HG03108 (cell line): ENCODE data around the gene TUNAR.

Experiments
- ATAC-seq: cut with Tn5 transposase; IDR thresholded peaks from one replicate; pipeline ENCODE4 v1.9.1; 2021; ENCODE audit warnings: moderate library complexity; ENCODE audit not compliant: unreplicated experiment

TUNAR gene

DNA sequence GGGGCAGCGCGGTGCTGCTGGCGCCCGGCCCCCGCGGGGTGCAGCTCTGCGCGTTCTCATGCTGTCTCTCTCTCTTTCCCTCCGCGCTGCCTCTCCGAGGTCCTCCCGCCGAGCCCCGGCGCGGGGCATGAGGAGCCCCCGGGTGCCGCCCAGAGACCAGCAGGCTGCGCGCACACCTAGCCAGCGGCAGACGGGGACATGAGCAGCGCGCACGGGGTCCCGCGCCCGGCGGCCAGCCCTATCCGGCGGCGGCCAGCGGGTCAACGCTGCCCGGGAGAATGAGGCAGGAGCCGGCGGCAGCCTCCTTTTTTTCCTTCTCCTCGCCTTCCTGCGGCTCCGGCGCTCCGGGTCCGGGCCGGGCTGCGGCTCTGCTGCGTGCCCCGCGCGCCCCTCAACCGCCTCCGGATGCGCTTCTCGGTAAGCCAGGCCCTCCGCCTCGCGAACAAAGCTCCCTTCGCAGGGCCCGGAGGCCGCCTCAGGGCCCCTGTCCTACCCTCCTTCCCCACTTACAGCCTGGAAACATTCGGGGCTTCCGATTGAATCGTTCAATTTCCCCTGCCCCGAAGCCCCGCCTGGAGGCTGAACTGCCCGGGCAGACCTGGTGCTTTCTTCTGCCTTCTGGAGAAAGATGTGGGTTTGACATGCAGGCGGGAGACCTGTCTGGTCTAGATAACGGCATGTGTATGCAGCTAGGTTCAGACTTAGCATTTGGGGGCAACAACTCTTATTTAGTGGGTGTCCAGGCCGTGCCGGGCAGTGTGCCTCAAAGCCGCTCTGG lies at the start of gene TUNAR:
Gene TUNAR, plus strand, starts transcription at position 72 of the 778 bp plus-strand sequence.
- no peak for ATAC-seq

DNA sequence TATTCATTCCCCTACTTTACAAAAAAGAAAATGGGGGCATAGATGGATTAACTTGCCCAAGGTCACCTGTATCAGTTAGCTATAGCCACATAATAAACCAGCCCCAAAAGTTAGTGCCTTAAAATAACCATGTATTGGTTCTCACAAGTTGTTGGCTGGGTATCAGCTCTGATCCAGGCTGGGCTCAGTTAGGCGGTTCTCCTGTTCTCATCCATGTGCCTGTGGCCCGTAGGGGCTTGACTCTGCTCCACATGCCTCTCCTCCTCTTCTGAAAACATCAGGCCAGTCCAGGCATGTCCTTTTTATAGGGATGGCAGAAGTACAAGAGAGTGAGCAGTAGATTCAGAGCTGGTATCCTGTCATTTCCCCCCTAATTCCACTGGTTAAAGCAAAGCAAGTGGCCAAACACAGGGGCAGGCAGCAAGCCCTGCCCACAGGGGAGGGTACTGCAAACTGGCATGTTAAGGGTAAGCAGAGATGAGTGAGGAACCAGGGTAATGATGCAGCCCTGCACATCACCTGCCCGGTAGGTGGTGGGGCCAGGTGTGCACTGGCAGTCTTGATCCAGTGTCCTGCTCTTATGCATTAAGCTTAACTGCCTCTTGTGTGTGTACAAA lies 47.9 kb upstream of the TUNAR start:
- ATAC-seq = no peak

- no peak for ATAC-seq
Observed at GRCh38 chr14:95829321-95829720, 47.3 kb upstream of the TUNAR start.

DNA sequence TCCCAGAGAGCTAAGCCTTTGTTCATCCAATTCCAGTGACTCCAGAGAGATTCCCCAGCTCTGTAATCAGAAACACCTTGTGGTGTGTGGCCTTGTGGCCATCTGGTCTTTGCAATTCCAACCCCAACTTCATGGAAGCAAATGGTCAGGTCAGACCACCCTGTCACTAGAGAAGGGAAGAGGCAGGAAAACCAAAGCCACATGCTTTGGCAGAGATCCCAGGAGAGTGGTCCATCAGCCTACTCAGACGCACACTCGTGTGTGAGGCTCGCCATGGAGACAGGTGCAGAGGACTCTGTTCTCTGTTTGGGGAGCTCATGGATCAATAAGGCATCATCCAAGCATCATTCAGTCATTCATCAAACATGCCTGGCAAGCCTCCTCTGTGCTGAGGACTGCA lies 46.2 kb upstream of the TUNAR start:
- ATAC-seq = no peak

GRCh38 chr14:95831041-95831440 lies 45.6 kb upstream of the TUNAR start:
- no peak for ATAC-seq

DNA sequence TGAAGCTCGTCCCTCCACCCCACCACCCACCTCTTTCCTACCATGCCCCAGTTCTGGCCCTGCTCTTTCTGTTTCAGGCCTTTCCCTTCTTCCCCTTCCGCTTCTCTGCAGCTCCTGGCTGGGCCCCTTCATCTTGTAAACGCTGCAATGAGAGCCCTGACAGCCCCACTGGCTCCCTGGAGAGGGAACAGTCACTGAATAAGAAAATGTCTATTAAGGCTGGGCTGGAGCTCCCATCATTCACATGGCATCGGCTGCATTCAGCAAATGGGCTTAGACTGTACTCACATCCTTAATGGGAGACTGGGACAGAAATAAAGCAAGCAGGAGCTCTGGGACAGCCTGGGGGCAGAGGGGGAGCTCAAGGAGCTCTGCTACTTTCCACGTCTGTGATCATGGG lies 45.2 kb upstream of the TUNAR start:
- ATAC-seq = no peak

GRCh38 chr14:95832012-95832411 lies 44.6 kb upstream of the TUNAR start:
- ATAC-seq = no peak

DNA sequence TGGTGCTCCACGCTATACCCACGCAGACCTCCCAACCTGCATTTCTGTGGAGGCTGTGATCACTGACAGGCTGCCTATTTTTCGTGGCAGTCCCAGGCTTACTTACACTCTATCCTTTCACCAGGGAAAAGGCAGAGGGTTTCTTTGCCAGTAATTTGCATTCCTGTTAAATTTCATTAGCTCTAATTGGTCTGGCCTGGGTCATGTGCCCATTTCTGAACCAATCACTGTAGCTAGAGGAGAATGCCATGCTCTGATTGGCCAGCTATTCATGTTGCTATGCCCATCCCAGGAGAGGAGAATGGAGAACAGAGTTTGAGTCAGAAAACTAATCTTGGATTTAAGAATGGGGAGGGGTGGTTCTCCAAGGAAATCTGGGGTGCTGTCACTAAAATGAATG lies 43.2 kb upstream of the TUNAR start:
- no peak for ATAC-seq

GRCh38 chr14:95834496-95834895 lies 42.1 kb upstream of the TUNAR start:
- no peak for ATAC-seq

GRCh38 chr14:95835121-95835730 lies 41.4 kb upstream of the TUNAR start:
- no peak for ATAC-seq

- no peak for ATAC-seq
Observed at GRCh38 chr14:95838862-95839261, 37.8 kb upstream of the TUNAR start.

- no peak for ATAC-seq
Observed at GRCh38 chr14:95840094-95840700, 36.4 kb upstream of the TUNAR start.

DNA sequence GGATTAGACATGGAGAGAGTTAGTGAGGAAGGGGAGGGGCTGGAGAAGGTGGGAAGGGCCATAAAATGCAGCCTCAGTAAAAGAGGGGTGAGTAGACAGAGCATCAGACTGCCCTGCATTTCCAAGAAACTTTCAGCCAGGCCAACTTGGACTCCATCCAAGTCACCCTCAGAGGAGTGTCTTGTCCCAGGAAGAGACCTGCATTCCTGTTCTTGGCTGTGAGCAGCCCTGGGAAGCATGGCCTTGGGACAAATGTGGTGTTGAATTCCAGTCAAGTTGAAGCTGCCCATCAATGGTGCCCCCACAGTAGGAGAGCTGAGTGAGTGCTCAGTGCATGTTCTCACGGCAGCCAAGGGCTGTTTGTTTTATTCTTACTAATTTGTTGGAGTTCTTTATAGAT lies 35.0 kb upstream of the TUNAR start:
- ATAC-seq = no peak

DNA sequence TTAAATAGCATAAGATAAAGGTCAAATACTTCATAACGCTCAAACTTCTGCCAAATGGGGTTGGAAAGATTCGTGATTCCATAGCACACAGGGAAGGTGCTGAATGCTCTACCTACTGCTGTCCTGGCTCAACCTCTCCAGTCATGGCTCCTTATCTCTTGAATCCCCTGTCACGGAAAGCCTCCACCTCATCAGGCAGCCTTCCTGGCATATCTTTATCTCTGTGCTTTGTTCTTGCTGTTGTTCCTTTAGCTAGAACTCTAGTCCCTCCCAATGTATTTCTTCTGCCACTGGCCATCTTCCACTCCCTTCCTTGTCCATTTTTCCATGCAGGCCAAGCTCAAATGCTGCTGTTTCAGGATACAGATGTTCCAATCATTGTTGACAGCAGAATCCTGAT lies 26.9 kb upstream of the TUNAR start:
- no peak for ATAC-seq

DNA sequence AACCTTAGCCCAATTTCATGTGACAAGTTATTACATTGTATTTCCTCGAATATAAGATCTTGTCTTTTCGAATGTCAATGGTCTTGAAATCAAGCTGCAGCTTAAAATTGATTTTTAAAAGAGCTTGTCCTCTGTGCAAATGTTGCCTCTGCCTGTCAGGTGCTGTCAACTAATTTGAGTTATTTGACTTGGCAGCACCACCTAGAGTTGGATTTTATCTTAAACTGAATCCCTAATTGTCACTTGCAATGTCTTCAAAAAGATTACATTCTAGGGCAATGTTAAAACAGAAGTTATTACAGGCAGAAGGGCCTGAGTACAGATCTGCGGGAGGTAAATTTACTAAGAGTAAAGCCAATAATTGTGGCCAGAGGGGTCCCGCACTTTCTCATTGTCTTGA lies 26.2 kb upstream of the TUNAR start:
- ATAC-seq = no peak

- no peak for ATAC-seq
Observed at GRCh38 chr14:95855606-95856005, 21.0 kb upstream of the TUNAR start.

DNA sequence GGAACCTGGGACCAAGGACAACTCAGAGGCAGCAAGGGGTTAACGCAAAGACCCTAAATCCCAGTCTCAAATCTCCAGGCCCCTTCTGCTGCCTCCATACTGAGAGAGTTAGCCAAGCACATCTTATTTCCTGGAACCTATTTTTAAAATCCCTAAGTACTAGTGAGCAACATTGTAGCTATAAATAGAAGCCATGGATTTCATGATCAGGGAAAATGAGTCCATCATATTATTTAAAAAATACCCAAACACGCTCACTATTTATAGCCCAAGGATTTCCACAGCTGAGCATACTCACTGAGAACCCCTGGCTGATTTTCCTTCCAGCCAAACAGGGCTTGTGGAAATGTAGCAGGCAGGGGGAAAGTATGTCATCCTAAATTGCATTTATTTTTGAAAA lies 19.4 kb upstream of the TUNAR start:
- ATAC-seq = no peak

DNA sequence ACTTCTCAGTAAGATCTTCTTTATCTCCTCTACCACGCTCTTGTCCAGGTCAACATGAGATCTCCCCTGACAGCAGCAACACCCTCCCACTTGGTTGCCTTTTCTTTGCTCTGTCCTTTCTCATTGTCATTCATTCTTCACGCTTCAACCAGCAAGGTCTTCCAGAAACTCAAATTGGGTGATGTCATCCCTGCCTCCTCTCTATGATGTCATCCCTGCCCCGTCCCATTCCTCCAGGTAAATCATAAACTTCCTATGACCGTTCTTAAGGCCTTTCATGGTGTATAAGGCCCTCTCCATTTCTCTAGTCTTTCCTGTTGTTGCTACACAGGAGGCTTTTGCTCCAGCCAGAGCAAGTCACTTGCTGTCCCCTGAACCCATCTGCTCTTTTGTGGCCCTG lies 17.7 kb upstream of the TUNAR start:
- no peak for ATAC-seq

DNA sequence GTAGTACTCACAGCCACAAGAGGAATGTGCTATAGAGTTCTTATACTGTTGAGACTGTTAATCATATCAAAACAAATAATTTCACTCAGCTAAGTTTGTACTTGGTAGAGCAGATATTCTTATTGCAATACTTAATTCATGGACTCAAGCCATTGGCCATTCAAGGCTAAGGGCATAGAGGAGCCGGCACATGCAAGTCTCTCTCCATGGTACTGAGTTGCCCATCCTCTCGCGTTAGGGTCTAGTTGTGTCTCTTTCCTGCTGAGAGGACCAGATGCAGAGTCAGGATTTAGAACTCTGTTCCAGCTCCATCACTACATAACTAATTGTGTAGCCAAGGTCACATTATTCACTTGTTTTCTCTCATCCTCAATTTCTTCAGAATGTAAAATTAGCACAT lies 14.4 kb upstream of the TUNAR start:
- no peak for ATAC-seq

GRCh38 chr14:95863295-95863694 lies 13.3 kb upstream of the TUNAR start:
- ATAC-seq = no peak

DNA sequence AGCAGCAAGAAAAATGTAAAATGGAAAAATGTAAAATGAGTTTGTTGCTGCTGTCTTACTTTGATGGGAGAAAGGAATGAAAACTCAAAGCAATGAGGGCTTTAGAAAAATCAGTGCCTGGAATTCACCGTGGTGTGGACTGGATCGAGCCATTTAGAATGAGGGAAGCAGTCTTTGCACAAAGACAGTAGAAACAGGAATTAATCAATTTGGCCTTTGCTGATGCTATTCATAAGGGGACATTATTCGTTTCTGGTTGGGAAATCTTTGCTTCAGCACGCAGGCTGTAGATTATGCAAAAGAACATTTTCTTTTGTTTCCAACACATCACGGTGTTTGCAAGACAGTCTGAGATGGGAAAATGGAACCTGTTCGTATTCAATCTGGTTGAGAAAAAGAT lies 6.9 kb upstream of the TUNAR start:
- ATAC-seq = no peak

GRCh38 chr14:95870772-95871171 lies 5.9 kb upstream of the TUNAR start:
- no peak for ATAC-seq
